K562 (cell line): ENCODE results near the gene ASGR1. TPM values are rescaled to one million over a fixed set of nuclear protein-coding genes. Genes with fewer than 3 reads are reported as not detected.

Experiments used
- CREBBP ChIP-seq: IDR thresholded peaks from one replicate; pipeline ENCODE4 v1.6.1; 2012; ENCODE audit warnings: low read depth, mild to moderate bottlenecking, control low read depth, inconsistent platforms, low read length
- DIDO1 ChIP-seq: fragments of 450-650 bp; IDR thresholded peaks from 2 replicates; pipeline ENCODE4 v1.6.1; 2016; ENCODE audit warnings: low read depth, missing biosample characterization, missing genetic modification characterization
- EZH2 ChIP-seq: IDR thresholded peaks from 2 replicates; pipeline ENCODE4 v1.6.1; 2012; ENCODE audit warnings: low read depth, mild to moderate bottlenecking, inconsistent platforms, low read length, borderline replicate concordance
- KLF1 ChIP-seq: fragments of 450-650 bp; IDR thresholded peaks from 2 replicates; pipeline ENCODE4 v1.6.1; 2016; ENCODE audit warnings: missing genetic modification characterization, missing compliant biosample characterization
- MBD2 ChIP-seq: sonication (generic); IDR thresholded peaks from 2 replicates; pipeline ENCODE4 v1.6.1; 2016; ENCODE audit warnings: low read depth, borderline replicate concordance
- OTX1 ChIP-seq: fragments of 450-650 bp; formaldehyde crosslinking; IDR thresholded peaks from 2 replicates; pipeline ENCODE4 v1.4.0; 2022; ENCODE audit warnings: mild to moderate bottlenecking
- PCBP1 ChIP-seq: fragments of 200-400 bp; formaldehyde crosslinking; IDR thresholded peaks from 2 replicates; pipeline ENCODE4 v1.6.1; 2018; ENCODE audit warnings: mild to moderate bottlenecking, low read depth, low read length; ENCODE audit not compliant: poor library complexity, severe bottlenecking
- POLR2A ChIP-seq: fragments of 450-650 bp; conservative IDR thresholded peaks from 2 replicates; pipeline ENCODE4 v1.6.1; 2016
- RAD51 ChIP-seq: fragments of 450-650 bp; IDR thresholded peaks from 2 replicates; pipeline ENCODE4 v1.7.1; 2016; ENCODE audit warnings: low read depth, mild to moderate bottlenecking, borderline replicate concordance
- RBM17 ChIP-seq: fragments of 200-400 bp; formaldehyde crosslinking; IDR thresholded peaks from 2 replicates; pipeline ENCODE4 v1.6.1; 2017; ENCODE audit warnings: low read depth, mild to moderate bottlenecking, low read length, borderline replicate concordance
- RBM25 ChIP-seq: fragments of 200-400 bp; formaldehyde crosslinking; IDR thresholded peaks from 2 replicates; pipeline ENCODE4 v1.6.1; 2018; ENCODE audit warnings: low read length, low read depth, moderate library complexity; ENCODE audit not compliant: severe bottlenecking
- ZKSCAN8 ChIP-seq: fragments of 200-800 bp; sonication (Bioruptor generic); IDR thresholded peaks from 2 replicates; pipeline ENCODE4 v1.6.1; 2016; ENCODE audit warnings: missing genetic modification characterization, missing compliant biosample characterization
- ZNF583 ChIP-seq: fragments of 250-450 bp; sonication (Bioruptor Pico); IDR thresholded peaks from 2 replicates; pipeline ENCODE4 v1.4.0; 2020
- ZNF75A ChIP-seq: fragments of 450-650 bp; formaldehyde crosslinking; IDR thresholded peaks from 2 replicates; pipeline ENCODE4 v1.4.0; 2020; ENCODE audit warnings: mild to moderate bottlenecking
- polyA plus RNA-seq, 8 experiments: library from polyadenylated mRNA; depleted of rRNA in 4 of 8; stranded (reverse) in 5 of 8; unstranded in 3 of 8; fragments of >200 nt; fragmentation: Nextera tagmentation in 2 of 8; fragmentation: Illumina TruSeq in 1 of 8; extraction: Ambion mirVana in 2 of 8; extraction: Trizol in 1 of 8; gene quantifications; 2 replicates each; pipeline versions ENCODE4 v1.2.1 to v1.2.3, GENCODE V29; 2011 to 2014; ENCODE audit warnings: inconsistent platforms in 1 of 8, missing spikeins in 1 of 8
- total RNA-seq, 7 experiments: library from RNA; depleted of rRNA in 6 of 7; stranded (reverse); fragments of >200 nt in 6 of 7; fragmentation: Illumina TruSeq in 2 of 7; extraction: Trizol in 2 of 7; gene quantifications; 2 replicates each; pipeline versions ENCODE4 v1.2.1 to v1.2.3, GENCODE V29; 2011 to 2021; ENCODE audit warnings: low replicate concordance in 1 of 7
- TF ChIP-seq, protein P1 (sequence below): sonication (generic); formaldehyde crosslinking; IDR thresholded peaks from 2 replicates; pipeline ENCODE4 v1.8.1; 2023; ENCODE audit warnings: mild to moderate bottlenecking, missing genetic modification reagents
- TF ChIP-seq, protein P2 (sequence below), 3 experiments: fragments of 200-800 bp in 1 of 3; fragments of 250-450 bp in 1 of 3; fragments of 450-650 bp in 1 of 3; sonication (Bioruptor Pico) in 1 of 3; sonication (Bioruptor generic) in 1 of 3; formaldehyde crosslinking in 1 of 3; IDR thresholded peaks; 2 replicates each; pipeline versions ENCODE4 v1.6.1 to v1.8.0; 2016 to 2022; ENCODE audit warnings: mild to moderate bottlenecking in 2 of 3, missing genetic modification characterization in 2 of 3, missing compliant biosample characterization in 1 of 3, moderate library complexity in 1 of 3

Gene ASGR1
- total and polyA plus RNA-seq, 9 of the 15 experiments (the other 6 are each of a cell fraction or from before 2014, with no cell fraction given) = 0.11 to 1.0 (median 0.64) TPM; not detected in 2

DNA sequence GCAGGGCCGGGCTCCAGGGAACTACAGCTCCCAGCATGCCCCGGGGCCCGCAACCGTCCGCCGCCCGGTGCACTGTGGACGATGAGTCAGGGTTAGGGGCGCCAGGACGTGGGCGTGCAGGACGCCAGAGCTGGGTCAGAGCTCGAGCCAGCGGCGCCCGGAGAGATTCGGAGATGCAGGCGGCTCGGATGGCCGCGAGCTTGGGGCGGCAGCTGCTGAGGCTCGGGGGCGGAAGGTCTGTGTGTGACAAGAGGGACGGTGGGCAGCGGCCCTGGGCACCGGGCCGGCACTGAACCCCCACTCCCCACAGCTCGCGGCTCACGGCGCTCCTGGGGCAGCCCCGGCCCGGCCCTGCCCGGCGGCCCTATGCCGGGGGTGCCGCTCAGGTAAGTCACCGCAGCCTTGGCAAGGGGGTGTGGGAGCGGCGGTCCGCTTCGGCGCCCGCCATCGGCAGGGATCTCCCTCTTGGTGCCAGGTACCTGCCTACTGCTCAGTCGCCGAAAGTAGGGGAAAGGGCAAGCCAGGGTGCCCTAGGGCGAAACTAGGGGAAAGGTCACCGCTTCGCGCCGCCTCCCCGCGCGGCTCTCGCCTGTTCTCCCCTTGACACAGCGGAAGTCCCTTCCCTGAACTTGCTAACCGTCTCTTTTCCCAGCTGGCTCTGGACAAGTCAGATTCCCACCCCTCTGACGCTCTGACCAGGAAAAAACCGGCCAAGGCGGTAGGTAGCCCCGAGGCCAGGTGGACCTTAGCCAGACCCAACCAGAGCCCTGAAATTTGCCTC, 40.8 kb upstream of the ASGR1 start, which contains the start of the genes ACADVL and DLG4 (continued):
- TF ChIP-seq RBM25 (no peak), OTX1 (CRISPR knock-in tag) (no peak), DIDO1 (tag) (no peak), KLF1 (tag) (no peak), RAD51 (no peak), ZKSCAN8 (CRISPR knock-in tag) (no peak), ZNF583 (0 out of 2 replicates have a peak, but pooled peaks have one; percentile 51), MBD2 (peak; percentile 43), CREBBP (no peak), PCBP1 (peak; percentile 22), EZH2 (no peak), POLR2A (peak; percentile 68), RBM17 (no peak), ZNF75A (CRISPR knock-in tag) (no peak)
- TF ChIP-seq, protein P1, sequence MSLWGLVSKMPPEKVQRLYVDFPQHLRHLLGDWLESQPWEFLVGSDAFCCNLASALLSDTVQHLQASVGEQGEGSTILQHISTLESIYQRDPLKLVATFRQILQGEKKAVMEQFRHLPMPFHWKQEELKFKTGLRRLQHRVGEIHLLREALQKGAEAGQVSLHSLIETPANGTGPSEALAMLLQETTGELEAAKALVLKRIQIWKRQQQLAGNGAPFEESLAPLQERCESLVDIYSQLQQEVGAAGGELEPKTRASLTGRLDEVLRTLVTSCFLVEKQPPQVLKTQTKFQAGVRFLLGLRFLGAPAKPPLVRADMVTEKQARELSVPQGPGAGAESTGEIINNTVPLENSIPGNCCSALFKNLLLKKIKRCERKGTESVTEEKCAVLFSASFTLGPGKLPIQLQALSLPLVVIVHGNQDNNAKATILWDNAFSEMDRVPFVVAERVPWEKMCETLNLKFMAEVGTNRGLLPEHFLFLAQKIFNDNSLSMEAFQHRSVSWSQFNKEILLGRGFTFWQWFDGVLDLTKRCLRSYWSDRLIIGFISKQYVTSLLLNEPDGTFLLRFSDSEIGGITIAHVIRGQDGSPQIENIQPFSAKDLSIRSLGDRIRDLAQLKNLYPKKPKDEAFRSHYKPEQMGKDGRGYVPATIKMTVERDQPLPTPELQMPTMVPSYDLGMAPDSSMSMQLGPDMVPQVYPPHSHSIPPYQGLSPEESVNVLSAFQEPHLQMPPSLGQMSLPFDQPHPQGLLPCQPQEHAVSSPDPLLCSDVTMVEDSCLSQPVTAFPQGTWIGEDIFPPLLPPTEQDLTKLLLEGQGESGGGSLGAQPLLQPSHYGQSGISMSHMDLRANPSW (CRISPR knock-in tag) = no peak
- TF ChIP-seq, protein P2, sequence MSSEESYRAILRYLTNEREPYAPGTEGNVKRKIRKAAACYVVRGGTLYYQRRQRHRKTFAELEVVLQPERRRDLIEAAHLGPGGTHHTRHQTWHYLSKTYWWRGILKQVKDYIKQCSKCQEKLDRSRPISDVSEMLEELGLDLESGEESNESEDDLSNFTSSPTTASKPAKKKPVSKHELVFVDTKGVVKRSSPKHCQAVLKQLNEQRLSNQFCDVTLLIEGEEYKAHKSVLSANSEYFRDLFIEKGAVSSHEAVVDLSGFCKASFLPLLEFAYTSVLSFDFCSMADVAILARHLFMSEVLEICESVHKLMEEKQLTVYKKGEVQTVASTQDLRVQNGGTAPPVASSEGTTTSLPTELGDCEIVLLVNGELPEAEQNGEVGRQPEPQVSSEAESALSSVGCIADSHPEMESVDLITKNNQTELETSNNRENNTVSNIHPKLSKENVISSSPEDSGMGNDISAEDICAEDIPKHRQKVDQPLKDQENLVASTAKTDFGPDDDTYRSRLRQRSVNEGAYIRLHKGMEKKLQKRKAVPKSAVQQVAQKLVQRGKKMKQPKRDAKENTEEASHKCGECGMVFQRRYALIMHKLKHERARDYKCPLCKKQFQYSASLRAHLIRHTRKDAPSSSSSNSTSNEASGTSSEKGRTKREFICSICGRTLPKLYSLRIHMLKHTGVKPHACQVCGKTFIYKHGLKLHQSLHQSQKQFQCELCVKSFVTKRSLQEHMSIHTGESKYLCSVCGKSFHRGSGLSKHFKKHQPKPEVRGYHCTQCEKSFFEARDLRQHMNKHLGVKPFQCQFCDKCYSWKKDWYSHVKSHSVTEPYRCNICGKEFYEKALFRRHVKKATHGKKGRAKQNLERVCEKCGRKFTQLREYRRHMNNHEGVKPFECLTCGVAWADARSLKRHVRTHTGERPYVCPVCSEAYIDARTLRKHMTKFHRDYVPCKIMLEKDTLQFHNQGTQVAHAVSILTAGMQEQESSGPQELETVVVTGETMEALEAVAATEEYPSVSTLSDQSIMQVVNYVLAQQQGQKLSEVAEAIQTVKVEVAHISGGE (CRISPR knock-in tag; IDR thresholded peaks at IDR 0.05) = no peak
